Stimulated activated CD8-positive, alpha-beta memory T cell treated with anti-CD3 and anti-CD28 coated beads, Interleukin-12 subunit alpha, Interleukin-12 subunit beta, amount 100 ng/mL, for 4 hours (primary cell): ENCODE results near the gene NUDT6.

Source experiments
- DNase-seq: peaks from one replicate; pipeline ENCODE4 v3.0.0-alpha.2; 2020; ENCODE audit warnings: low read depth

The NUDT6 gene

DNA sequence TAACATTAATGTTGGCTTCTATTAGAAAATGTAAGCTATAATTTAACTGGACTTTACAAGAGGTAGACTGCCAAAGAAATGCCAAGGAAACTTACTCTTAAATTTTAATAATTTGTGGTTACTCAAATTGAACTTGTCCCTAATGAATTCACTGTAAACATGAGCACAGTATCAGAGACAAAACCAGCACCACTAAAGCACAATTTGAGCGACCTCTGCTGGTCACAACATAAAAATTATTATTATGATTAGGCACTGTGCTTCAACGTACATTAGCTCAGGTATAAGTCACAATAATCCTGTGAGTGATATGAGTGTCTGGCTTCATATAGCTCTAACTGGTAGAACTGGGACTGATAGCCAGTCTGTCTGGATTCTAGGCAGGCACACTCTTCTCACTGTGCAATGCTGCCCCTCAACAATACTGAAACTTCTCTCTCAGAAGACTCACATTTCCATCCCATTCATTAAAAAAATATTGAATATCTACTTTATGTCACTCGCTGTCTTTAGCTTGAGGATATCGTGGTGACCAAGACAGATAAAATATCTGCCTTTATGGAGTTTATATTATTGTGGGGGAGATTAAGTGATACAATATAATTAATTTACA, 8.0 kb downstream of the NUDT6 start:
- DNase-seq, result no peak

DNA sequence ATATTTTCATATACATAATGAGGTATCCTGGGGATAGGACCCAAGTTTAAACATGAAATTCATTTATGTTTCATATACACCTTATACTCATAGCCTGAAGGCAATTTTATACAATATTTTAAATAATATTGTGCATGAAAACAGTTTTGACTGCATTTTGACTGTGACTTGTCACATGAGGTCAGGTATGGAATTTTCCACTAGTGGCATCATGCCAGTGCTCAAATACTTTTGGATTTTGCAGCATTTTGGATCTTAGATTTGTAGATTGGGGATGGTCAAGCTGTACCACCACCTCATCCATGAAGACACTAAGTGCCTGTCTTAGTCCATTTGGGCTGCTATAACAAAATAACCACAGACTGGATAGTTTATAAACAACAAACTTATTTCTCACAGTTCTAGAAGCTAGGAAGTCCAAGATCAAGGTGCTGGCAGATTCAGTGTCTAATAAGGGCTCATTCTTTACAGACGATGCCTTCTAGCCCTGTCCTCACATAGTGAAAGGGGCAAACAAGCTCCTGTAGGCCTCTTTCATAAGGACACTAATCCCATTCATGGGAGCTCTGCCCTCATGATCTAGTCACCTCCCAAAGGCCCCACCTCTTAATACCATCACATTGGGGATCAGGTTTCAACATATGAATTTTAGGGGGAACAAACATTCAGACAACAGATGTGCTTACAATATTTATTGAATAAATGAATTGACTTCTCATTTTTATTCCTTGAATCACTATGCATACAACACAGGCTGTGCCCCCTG, 9.4 kb downstream of the NUDT6 start:
- DNase-seq, result no peak

DNA sequence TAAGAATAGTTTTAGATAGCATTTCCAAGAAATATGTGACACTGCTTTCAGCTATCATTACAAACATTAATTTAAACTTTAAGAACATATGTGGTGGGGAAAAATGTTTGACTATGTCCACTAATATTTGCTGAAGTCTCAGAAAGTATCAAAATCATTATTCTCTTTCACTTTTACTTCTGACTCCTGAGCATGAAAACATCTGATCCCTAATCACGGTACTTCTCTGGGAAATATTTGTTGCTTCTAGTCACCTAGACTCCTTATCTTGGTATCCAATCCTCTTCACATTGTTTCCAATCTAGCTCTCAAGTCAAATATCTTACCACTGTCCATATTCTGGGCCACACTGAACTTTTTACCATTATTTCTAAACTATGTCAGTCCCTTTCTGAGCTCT, 10.8 kb downstream of the NUDT6 start:
- no peak for DNase-seq

DNA sequence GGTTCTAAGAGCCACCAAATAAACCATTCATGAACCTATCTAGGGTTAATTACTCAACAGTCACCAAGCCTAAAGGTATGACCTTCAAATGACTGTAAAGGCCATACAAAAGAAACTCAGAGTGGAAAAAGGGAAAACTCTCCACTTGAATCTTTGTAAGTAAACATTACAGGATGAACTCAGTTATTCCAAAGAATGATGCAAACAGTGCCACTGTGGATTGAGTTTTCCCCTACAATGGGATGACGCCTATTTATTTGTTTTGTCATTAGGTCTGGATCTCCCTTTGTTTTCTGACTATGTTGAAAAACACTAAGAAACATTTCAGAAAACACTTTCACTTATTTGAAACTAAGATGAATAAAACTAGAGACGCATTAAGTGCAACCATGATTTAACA, 12.7 kb downstream of the NUDT6 start:
- DNase-seq, result no peak

DNA sequence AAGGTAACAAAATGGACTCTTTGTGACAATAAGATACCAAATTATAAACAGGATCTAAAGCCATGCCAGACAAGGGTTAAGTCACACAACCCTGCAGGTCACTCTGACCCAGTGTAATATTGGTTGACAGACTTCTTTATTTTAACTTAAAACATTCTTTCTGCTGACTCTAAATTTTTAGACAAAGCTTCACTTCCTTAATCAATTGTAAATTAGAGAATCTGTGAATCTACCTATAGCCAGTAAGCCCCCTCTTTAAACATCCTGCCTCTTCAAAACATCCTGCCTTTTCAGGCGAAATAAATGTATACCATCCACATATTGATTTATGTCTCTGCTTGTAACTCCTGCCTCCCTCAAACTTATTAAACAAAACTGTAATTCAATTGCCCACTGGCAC, 14.2 kb downstream of the NUDT6 start:
- DNase-seq, result no peak

DNA sequence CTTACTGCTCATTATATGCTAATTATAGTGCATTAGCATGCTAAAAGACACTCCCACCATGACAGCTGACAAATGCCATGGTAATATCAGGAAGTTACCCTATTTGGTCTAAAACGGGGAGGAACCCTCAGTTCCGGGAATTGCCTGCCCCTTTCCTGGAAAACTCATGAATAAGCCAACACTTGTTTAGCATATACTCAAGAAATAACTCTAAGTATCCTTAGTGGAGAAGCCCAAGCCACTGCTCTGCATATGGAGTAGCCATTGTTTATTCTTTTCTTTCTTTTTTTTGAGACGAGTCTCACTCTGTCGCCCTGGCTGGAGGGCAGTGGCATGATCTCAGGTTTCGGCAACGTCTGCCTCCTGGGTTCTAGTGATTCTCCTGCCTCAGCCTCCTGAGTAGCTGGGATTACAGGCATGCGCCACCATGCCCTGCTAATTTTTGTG, 15.5 kb downstream of the NUDT6 start:
- no peak for DNase-seq

DNA sequence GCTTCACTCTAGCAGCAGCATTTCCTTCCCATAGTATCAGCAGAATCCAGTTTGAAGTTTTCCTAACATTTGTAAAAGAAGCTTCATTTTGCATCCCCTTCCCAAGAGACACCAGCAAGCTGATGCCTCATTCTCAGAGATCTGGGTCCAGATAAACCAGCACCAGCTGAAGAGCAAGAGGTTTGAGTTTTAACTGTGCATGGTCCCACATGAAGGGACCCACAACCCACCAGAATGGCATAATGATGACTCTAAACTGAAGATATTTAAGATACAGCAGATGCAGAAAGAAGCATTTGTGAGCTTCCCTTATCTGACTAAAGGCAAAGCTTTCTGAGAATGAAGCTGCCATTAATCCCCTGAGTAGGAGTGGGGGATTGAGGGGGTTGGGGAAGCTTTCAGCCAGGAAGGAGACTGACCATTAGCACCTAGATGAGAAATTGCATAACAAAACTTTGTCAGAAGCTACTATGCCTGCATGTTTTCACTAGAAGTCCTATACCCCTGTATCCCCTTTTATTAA, 18.6 kb downstream of the NUDT6 start:
- DNase-seq, result no peak

DNA sequence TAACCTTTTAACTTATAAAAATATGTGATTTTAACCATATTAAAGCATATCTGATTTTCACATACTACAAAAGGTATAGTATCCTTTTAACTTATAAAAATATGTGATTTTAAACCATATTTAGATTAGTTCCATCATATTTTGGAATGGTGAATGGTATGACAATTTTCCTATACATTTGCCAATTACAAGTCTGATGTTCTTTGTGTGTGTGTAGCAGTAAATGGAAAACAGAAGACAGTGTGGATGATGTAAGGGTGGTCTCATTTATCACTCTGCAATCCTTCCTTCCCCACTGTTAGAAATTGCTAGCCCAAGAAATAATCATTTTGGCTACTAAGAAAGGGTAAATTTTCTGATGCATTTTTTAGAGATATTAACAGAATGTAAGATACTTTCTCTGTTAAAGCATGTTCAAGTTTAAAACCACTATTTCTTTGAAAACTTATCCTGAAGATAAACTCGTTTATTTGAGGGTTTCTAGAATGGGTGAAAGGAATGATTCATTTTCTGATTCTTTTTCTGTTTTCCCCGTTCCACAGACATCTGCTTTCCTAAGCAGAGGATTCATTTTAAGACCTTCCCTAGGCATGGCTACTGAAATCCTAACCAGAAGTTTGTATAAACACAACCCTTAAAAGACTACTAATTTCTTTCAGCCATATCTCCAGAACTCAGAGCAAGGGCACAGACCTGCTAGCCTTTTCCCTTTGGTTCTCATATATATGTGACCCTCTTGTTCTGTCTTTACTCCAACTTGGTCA, 21.0 kb downstream of the NUDT6 start:
- DNase-seq, result no peak

DNA sequence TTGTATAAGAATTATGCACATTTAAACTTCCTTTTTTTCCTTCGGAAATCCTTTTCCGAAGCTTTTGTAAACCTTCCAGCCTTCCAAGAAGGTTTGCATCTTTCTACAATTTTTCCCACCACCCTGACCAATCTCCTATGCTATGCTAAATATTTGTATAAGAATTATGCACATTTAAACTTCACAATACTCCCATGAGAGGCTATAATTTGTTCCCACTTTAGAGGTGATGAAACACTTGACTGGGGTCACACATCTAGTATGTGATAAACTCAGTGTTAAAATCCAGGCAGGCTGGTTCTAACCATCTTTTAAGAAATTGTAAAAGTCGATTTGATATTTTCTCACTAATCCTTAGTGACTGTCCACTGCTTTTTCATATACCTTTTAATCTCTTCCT, 22.1 kb downstream of the NUDT6 start:
- DNase-seq, result no peak

DNA sequence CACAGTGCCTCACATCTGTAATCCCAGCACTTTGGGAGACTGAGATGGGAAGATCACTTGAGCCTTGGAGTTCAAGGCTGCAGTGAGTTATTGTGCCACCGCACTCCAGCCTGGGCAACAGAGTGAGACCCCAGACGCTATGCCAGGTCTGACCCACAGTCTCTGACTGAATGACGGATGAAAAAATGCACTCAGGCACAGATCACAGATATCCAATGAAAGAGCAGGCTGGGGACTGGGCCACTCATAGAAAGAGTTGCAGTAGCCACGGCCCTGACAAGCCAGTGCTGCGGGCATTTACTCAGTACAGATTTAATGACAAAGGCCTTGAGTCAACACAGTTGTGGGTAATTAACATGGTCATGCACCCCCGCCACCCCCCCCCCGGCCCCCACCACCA, 22.7 kb downstream of the NUDT6 start:
- no peak for DNase-seq

DNA sequence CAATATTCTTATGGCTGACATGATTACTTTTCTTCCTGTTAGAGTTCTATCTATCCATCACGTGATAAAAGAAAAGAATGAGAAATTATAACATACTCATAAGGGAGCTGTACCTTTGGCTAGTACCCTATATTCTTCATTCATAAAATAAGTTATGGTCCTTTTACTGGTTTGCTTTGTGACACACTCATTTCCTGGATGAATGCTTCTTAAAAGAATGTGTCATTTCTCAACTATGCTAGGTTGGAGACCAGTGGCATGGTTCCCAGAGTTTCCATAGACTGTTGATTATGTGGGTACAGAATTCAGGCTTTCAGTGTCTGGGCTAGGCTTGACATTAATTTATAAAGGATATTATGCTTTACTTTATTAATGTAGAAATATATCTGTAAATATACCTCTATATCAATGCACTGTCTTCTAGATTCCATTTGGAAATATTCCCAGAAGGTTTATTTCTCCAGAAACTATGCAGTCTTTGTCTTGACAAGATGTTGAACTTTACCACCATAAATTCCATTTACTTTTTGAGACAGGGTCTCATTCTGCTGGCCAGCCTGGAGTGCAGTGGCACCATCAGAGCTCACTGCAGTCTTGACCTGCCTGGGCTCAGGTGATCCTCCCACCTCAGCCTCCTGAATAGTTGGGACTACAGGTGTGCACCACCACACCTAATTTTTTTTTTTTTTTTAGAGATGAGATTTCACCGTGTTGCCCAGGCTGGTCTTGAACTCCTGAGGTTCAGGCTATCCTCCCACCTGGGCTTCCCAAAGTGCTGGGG, 23.8 kb downstream of the NUDT6 start:
- no peak for DNase-seq

DNA sequence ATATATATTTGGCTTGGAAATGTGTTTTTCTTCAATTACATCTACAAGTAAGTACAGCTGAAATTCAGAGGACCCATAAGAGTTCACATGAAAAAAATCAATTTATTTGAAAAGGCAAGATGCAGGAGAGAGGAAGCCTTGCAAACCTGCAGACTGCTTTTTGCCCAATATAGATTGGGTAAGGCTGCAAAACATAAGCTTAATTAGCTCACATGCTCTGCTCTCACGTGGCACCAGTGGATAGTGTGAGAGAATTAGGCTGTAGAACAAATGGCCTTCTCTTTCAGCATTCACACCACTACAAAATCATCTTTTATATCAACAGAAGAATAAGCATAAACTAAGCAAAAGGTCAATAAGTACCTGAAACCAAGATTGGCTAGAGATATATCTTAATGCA, 26.1 kb downstream of the NUDT6 start:
- no peak for DNase-seq

DNA sequence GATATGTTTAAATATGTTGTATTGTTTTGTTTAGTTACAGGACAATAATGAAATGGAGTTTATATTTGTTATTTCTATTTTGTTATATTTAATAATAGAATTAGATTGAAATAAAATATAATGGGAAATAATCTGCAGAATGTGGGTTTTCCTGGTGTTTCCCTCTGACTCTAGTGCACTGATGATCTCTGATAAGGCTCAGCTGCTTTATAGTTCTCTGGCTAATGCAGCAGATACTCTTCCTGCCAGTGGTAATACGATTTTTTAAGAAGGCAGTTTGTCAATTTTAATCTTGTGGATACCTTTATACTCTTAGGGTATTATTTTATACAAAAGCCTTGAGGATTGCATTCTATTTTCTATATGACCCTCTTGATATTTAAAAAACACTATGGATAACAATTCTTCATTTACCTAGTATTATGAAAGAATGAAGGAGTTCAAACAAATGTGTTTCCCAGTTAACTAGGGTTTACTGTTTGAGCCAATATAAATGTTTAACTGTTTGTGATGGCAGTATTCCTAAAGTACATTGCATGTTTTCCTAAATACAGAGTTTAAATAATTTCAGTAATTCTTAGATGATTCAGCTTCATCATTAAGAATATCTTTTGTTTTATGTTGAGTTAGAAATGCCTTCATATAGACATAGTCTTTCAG, 26.9 kb downstream of the NUDT6 start:
- no peak for DNase-seq

DNA sequence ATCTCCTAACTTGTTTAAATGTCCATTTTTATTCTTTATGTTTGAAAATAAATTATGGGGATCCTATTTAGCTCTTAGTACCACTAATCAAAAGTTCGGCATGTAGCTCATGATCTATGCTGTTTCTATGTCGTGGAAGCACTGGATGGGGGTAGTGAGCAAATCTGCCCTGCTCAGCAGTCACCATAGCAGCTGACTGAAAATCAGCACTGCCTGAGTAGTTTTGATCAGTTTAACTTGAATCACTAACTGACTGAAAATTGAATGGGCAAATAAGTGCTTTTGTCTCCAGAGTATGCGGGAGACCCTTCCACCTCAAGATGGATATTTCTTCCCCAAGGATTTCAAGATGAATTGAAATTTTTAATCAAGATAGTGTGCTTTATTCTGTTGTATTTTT, 27.6 kb downstream of the NUDT6 start:
- no peak for DNase-seq

DNA sequence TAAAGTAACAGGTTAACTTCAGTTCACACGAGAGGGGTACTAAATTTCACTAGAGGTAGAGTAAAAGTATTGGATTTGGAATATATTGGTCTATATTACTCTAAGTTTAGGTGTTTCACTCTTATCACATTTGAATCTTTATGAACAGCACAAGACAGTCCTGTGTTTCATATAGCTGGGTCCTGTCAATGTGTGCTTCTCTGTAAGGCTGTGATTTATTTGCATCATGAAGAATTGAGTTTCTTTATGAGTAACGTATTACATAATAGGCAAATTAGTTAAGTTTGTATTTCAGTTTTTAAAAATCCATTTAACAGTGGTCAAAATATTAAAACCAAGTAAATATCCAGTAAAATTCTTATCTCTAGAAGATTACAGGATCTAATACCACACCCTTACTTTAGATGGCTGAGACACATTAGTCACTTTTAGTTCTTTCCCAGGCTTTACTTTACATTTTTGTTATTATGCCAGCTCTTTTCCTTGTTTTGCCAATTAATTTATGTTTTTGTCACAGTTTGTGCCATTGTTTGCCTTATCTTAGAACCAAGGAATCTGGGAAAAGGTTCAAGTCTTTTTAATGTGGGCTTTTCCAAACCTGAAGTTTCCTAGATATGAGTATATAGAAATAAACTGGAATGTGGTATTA, 32.1 kb downstream of the NUDT6 start:
- no peak for DNase-seq

DNA sequence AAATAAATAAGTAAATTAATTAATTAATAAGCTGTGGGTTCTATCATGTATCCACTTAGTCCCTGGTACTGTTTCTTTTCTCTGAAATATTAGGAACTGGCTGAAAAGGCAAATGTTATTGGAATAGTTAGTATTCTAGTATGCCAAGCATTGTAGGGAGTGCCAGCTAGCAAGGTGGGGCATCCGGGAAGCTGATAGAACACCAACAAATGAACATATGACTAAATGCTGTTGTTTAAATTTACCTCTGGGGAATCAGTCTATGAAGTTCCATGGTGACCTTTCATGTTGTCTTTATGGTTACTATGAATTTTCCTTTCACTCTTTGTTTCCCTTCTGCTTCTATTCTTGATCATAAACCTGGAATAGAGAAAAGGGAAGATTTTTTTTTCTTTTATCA, 32.7 kb downstream of the NUDT6 start:
- no peak for DNase-seq

DNA sequence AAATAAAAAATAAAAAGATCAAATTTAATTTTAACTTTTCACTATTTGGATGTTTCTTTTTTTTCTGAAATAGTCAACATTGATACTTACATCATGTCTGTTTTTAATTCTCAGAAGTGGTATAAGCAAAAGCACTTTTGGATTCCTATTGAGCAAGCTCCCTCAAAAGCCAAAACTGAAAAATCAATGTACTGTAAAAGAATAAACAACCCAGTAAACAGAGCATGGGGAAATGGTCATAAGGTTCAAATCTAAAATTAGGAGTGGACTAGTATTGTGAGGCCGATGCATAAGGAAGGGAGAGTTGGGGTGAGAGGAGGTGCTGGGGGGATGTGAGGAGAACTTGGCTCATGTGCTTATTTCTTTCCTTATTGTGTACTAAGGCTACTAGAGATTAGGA, 37.9 kb downstream of the NUDT6 start:
- no peak for DNase-seq

DNA sequence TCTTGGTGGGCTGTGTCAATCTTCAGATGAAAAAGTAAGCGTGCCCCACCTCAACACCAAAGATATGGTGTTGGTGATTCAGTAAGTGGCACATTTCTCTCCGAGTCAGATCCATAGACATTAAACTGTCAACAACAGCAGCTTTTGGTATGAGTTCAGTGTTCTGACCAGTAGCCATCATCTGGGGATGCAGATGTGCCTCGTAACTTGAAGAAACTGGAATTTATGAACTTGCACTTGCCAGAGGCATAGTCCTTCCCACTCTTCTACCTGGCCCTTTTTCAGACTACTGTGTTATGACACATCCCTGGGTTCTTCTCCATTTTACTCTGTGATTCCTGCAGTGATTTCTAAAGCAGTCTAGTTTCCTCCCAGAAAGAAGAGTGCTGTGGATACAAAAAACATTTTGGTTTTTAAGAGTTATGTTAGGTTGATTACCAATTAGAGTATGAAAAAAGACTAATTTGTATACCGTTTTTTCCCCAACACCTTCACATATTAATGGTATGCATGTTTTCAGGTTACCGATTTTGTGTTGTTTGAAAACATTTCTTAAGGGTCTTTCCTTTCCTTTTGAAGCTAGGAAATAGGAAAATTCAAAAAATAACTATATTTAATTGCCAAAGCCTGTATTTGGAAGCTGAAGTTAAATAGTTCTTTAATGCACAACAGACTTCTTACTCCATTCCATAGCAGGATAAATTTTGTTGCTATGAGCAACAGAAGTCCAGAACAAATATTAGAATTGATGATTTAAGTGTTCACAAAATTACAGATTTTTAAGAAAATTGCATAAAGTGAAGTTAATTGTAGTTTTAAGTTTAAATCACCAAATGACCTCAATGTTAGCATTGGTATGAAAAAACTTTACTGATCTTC, 39.3 kb downstream of the NUDT6 start:
- DNase-seq, result no peak

DNA sequence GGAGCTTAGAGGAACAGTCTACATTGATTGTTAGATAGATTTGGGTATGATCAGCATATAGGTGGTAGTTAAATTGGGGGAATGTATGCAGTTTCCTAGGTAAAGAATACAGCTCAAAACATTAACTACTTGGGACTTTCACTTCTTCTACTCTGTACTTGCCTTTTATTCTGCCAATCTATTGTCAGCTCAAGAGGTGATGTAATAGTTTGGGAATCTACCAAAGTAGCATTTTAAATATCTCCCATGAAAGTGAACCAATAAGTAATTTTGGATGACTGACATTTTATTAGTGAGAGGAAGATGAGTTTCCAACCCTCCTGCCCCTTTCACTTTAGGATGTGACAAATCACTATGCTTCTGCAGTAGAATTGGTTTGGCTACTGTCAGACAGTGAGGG, 43.4 kb downstream of the NUDT6 start:
- DNase-seq, result no peak

DNA sequence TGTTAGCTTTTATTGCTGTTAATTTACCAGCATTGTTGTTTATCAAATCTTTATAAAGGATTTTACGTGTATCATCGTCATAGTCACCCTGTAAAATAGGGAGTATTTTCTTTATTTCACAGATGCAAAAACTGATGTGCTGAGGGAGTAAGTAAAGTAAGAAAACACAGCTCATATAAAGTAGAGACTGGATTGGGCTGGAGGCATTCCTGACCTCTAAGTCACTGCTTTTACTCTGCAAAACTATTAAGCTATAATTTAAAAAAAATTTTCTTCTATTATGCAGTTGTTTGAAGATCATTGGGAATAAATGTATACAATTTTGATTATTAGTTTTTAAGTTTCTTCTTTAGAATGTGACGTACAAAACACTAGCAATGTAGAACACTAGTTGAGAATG, 45.9 kb downstream of the NUDT6 start:
- DNase-seq, result no peak
